GM19397 (cell line): ENCODE measurements around the gene ERC2.
"Not testable (repeated sequence)": the region's sequence is repeated elsewhere in the genome, so short reads cannot be mapped to it uniquely, and the experiment has no call there.

Experiments used
- ATAC-seq: cut with Tn5 transposase; IDR thresholded peaks from one replicate; pipeline ENCODE4 v1.9.1; 2021; ENCODE audit warnings: mild to moderate bottlenecking, moderate library complexity; ENCODE audit not compliant: unreplicated experiment

Gene ERC2

GRCh38 chr3:56042326-56042951, 425.8 kb downstream of the ERC2 start:
- no peak for ATAC-seq

DNA sequence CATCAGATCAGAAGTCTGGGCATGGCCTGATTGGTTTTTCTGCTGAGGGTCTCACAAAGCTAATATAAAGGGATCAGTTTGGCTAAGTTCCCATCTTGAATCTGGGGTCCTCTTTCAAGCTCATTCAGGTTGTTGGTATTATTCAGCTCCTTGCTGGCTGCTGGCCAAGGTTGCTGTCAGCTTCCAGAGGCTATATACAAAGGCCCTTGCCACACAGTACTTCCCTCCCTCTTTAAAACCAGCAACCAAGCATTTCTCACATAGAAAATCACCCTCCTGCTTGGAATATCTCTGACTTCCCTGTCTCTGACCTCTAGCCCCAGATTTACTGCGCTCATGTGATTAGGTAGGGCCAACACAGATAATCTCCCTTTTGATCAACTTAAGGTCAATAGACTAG, 442.9 kb downstream of the ERC2 start:
- ATAC-seq = no peak

DNA sequence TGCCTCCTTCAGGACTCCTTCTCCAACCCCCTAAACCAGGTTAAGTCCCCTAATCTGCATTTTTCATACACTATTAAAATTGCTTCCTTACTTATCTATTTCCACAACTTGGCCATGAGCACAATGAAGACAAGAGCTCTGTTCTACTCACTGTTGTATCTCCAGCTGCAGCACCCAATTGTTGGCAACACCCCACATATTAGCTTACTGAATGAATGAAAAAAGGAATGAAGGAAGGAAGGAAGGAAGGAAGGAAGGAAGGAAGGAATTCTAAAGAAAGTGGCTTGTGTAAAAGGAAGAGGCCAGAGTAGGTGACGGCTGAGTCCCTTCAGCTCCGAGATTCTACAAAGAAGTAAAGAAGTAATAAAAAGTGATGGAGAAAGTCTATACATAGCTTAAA, 444.7 kb downstream of the ERC2 start:
- ATAC-seq = no peak

- no peak for ATAC-seq
Measured at GRCh38 chr3:56022619-56023018, 445.6 kb downstream of the ERC2 start.

GRCh38 chr3:56019490-56020146, 448.6 kb downstream of the ERC2 start:
- no peak for ATAC-seq

- not testable (repeated sequence) for ATAC-seq
Measured at GRCh38 chr3:56015374-56015773, 452.9 kb downstream of the ERC2 start.

DNA sequence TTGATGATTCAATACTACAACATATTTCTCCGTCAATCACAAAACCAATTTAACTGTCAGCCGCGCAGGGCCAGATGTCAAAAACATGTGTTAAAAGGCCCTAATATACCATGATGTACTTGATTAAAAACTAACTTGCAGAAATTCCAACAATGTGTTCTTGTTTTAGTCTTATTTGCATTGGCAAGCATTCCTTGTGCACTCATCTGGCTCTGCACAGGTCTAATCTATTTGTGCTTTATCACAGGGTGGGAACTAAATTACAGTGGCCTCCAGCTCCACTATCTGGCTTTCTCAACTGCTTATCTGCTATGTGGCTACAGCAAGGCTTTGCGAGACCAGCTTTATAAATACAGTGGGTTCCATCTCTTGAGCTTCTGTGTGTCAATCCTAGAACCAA, 455.5 kb downstream of the ERC2 start:
- no peak for ATAC-seq

DNA sequence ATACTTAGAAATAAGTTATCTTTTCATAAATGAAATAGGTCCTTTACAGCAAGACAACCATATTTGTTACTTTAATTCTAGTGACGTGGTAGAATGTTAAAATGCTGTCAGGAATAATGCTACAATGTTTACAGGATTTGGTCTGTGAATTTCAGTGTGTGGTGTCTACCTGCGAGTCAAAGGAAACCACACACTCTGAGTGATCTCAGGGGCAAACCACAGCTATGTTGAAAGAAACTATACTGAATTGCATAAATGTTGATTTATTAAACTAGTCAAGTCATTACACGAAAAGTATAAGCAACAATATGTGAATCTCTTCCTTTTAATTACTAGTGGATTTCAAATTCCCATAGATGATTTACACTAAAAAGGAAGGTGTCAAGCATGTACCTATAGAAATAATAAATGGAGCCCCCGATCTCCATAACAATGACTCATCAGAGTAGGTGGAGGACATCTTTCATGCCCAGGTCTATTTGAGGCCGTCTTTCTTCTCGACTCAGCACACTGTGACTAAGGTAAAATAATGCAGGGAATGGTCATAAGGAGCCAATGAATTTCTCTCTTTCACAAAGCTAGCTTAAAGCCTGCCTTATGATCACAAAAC, 463.0 kb downstream of the ERC2 start:
- no peak for ATAC-seq

DNA sequence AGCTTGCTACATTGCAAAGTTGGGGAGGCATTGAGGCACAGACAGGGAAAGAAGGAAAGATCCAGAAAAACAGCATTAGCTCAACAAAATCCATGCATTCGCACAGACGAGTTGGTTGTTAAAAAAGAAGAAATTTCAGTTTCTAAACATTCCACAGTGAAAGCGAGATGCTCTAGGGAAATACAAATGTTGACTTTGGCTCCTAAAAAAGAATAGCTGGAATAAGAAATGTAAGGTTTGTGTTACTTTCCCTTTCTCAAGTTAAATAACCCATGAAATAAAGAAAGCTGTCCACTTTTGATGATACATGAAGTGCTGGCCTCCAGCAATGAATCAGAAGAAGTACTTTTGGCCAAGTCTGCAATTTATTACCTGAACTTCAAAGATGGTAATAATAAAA, 465.1 kb downstream of the ERC2 start:
- no peak for ATAC-seq

DNA sequence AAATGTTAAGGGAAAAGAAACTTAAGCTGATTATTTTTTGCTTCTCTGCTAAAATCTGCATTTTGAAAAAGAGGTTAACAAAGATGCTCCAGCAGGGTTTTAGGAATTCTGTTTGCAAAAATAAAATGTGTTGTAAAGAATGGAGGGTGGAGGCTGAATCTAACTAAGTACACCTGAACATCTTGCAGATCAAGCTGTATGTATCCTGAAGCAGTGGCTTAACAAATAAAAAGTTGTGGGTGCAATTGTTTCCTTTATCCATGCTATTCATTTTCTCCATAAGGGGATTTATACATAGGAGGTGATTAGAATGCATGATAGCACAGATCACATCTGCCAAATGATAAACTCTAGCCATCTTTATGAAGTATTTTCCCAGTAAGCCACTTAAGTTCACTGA, 466.3 kb downstream of the ERC2 start:
- no peak for ATAC-seq

GRCh38 chr3:56001537-56001936, 466.7 kb downstream of the ERC2 start:
- ATAC-seq = no peak

GRCh38 chr3:55989366-55989765, 478.9 kb downstream of the ERC2 start:
- no peak for ATAC-seq

GRCh38 chr3:55988905-55989304, 479.4 kb downstream of the ERC2 start:
- no peak for ATAC-seq

DNA sequence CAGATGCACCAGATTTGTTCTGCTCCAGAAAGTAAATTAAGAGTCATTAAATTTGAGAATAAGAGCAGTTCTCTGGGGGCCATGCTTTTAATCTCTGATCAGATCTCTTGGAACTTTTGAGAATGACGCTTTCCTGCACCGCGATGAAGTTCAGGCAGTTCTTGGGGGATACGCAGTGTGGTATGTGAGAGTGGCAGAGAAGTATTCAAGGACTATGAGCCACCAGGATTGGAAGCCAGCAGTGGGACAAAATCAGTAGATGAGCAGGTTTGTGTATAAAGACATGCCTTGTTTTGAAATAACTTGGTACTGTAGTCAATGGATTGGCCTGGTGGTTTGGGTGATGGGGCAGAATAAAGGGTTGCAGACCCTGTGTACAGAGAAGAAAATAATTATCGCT, 483.6 kb downstream of the ERC2 start:
- no peak for ATAC-seq

DNA sequence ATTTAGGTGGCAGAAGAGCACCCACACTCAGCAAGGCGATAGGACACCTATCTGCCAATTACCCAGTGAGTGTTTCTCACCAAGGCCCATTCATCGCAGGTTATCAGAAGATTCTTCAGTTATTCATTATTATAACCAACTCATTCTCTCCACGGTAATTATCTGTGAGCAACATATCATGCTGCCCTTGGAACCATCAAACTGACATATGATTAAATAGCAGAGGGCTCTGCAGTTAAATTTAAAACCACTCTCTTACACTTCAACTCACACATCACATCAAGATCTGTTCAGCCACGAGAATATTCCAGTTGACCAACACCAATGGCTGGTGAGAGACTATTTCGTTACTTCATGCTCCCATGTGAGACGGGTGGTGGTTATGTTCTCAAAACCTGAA, 489.3 kb downstream of the ERC2 start:
- ATAC-seq = no peak

DNA sequence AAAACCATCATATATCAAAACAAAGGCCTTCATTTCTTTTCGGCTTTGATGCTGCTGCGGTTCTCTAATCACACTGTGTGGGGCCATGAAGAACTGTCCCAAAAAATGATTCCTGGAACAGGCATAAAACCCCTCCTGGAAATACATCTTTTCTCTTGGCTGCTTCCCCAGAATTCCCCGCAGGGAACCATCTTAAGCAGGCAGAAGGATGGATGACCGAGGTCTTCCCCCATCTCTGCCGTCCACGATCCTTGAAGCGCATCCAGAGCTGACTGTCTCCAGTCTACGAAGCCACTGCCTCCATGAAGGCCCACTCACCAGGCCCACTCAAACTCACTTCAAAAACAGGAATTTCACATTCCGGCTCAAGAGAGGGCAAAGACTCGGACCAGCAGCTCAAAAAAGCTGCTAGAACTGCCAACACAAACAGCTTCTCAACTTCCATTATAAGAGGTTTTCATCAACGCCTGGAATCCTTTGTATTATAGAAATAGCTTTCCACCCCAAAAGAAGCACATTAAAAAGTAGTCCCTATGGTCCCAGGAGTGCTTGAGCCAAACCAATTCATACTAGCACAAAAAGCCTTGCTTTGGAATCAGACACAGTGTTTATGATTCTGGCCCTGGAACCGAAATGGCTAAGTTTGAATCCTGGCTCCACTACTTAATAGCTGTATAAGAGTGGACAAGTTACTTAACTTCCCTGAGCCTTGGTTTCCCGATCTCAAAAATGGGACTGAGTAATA, 493.7 kb downstream of the ERC2 start:
- ATAC-seq = no peak

GRCh38 chr3:55969634-55970033, 498.6 kb downstream of the ERC2 start:
- ATAC-seq = no peak

GRCh38 chr3:55968331-55968730, 499.9 kb downstream of the ERC2 start:
- ATAC-seq = no peak

- no peak for ATAC-seq
Measured at GRCh38 chr3:55966566-55966965, 501.7 kb downstream of the ERC2 start.

GRCh38 chr3:55965776-55966175, 502.5 kb downstream of the ERC2 start:
- ATAC-seq = no peak

DNA sequence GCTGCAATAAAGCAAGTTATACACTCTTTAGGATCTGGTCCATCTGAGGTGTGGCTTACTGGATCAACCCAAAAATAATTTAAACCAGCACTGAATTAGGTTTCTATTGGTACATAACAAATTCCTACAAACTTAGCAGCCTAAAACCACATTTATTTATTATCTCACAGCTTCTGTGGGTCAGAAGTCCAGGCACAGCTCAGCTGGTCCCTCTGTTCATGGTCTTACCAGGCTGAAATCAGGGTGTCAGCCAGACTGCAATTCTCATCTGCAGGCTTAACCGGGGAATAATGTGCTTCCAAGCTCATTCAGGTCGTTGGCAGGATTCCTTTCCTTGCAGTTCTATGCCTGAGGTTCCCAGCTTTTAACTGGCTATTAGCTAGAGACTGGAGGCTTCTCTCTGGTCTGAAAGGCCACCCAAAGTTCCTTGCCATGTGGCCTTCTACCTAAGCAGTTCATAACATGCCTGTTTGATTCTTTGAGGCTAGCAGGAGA, 503.7 kb downstream of the ERC2 start:
- no peak for ATAC-seq

- no peak for ATAC-seq
Measured at GRCh38 chr3:55963601-55964000, 504.7 kb downstream of the ERC2 start.
